SK-N-SH treated with all-trans-retinoic acid at 6 μM for 48 hours (cell line): ENCODE measurements around the gene LRBA.

Experiments used
- OSR1 ChIP-seq: fragments of 250-450 bp; sonication (Bioruptor Pico); IDR thresholded peaks from 2 replicates; pipeline ENCODE4 v1.8.0; 2022; ENCODE audit warnings: moderate library complexity, mild to moderate bottlenecking, inconsistent platforms
- RARB ChIP-seq: fragments of 250-450 bp; sonication (Bioruptor Pico); IDR thresholded peaks from 2 replicates; pipeline ENCODE4 v1.8.0; 2021; ENCODE audit warnings: mild to moderate bottlenecking, moderate library complexity
- ZFP3 ChIP-seq: fragments of 250-450 bp; sonication (Bioruptor Pico); IDR thresholded peaks from 2 replicates; pipeline ENCODE4 v1.5.0; 2020; ENCODE audit warnings: mild to moderate bottlenecking, moderate library complexity
- ZFP30 ChIP-seq: fragments of 450-650 bp; formaldehyde crosslinking; IDR thresholded peaks from 2 replicates; pipeline ENCODE4 v1.5.0; 2022; ENCODE audit warnings: mild to moderate bottlenecking, moderate library complexity

- no peak for TF ChIP-seq ZFP30 (CRISPR knock-in tag)
- TF ChIP-seq OSR1 (CRISPR knock-in tag): no peak
- TF ChIP-seq ZFP3 (CRISPR knock-in tag): no peak
- no peak for TF ChIP-seq RARB
Measured at GRCh38 chr4:150240011-150240410, 775.1 kb downstream of the LRBA start.
